HG02981 (cell line): ENCODE measurements around the gene SOCS3.

ENCODE experiments used
- ATAC-seq: cut with Tn5 transposase; IDR thresholded peaks from one replicate; pipeline ENCODE4 v1.9.1; 2021; ENCODE audit warnings: mild to moderate bottlenecking, moderate library complexity; ENCODE audit not compliant: unreplicated experiment

Gene SOCS3

GRCh38 chr17:78391051-78391431 is 31.2 kb upstream of the SOCS3 start:
- no peak for ATAC-seq

- ATAC-seq, result no peak
These were observed 30.6 kb upstream of the SOCS3 start for GRCh38 chr17:78390241-78391050.

- no peak for ATAC-seq
These were observed 28.4 kb upstream of the SOCS3 start for GRCh38 chr17:78387977-78388941.

DNA sequence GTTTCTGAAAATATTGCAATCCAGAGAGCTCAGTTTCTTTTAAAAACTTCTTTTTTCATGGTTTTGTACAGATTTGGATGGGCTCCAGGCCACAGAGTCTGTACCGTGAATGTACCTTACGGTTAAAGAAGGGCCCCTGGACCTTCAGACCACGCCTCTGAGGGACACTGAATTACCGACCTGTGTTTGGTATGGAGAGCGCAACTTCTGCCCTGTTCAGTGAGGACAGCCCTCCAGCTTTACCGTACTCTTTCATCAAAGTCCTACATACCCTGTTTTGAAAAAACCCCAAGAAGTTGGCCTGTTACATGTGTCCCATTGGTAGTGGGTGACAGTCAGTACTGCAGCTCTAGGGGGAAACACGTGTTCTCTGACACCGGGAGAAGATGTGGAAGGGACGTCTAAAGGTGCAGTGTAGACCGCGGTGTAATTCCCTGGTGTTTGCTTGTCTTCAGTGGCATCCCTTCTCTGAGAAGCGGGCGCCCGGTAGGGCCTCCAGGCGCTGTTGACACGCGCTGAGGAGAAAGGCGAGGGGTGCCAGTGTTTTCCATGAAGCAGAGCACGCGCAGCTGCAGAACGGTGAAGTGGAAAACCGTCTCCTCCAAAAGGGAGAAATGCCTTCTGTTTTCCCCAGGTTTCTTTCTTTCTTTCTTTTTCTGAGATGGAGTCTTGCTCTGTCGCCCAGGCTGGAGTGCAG is 24.8 kb upstream of the SOCS3 start:
- ATAC-seq, result peak; percentile 13

DNA sequence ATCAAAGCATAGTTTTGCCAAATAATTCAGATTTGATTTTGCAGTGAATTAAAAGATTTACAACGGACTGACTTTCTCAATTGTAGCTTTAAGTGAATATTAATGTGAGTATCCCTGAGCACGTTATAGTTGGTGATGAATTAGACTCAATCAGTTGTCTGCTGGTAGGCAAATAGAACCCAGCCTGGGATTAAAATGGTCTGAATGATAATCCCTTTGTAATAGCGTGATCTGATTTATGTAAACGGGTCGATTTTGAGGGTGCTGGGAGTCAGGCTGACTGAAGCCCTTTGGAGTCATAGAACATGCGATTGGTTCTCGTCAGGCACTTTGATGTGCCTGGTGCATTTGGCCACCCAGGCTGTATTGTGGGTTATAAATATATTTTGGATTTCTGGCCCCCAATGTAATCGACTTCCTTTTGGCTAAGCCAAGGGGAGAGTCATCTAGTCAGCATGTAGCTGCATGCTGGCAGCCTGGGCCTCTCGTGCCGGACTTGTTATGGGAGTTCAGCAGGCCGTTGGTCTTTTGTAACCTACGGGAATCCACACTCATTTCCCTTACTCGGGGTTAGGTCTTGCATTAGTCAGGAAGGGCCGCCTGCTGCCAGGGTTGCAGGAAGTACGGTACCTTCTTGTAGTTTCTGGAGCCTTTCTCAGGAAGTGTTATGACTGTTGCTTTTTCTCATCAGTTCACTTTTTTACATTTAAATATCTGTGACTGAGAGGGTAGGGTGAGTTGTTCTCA is 24.0 kb upstream of the SOCS3 start:
- ATAC-seq, result peak; percentile 40

DNA sequence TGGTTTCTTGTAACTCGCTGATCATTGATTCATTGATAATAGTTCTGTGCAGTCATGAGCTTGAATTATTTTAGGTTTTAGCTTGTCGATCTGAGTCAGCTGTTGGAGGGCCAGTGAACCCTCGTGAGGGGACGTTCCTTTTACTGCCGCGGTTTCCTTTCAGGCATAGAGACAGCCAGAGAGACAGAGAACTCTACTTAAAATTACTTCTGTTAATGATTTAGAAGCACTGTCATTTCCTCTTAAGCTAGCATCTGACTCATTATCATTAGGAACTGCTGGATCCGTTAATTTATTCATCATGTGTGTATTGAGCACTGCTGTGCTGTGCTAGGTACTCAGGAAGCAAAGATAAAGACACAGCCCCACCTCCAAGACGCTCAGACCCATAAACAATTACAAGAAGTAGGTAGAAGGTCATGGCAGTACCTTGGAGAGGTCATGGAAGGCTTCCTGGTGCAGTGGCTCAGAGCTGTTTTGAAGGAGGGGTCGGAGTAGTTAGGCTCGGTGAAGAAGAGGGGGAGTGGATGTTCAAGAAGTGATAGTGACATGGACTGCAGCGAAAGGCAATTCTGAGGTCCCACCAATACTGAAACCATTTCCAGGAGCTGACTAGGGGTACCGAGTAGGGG is 21.8 kb upstream of the SOCS3 start:
- no peak for ATAC-seq

GRCh38 chr17:78380370-78380769 is 20.5 kb upstream of the SOCS3 start:
- ATAC-seq, result no peak

GRCh38 chr17:78379131-78379491 is 19.2 kb upstream of the SOCS3 start:
- ATAC-seq, result no peak

GRCh38 chr17:78378225-78379130 is 18.6 kb upstream of the SOCS3 start, which contains the start of gene PGS1:
TSS of gene PGS1 (plus strand) at chr17:78378649. CDS start at chr17:78378666, 17 bp downstream.
- ATAC-seq, result no peak

GRCh38 chr17:78377858-78378224 is 18.0 kb upstream of the SOCS3 start:
- ATAC-seq, result no peak

DNA sequence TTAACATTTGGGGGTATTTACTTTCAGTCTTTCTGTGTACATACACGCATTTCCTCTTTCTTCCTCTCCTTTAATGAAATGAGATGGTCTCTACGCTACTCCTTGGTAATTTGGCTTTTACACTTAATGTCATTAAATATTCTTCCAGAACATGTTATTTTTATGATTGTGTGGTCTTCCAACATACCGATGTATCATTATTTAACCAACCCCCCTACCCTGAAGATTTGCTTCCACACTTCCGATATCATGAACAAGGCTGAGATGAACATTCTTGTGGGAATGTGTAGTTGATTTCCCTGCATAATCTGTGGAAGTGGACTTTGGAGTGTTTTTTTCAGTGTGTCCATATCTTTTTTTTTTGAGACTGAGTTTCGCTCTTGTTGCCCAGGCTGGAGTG is 16.3 kb upstream of the SOCS3 start:
- no peak for ATAC-seq

DNA sequence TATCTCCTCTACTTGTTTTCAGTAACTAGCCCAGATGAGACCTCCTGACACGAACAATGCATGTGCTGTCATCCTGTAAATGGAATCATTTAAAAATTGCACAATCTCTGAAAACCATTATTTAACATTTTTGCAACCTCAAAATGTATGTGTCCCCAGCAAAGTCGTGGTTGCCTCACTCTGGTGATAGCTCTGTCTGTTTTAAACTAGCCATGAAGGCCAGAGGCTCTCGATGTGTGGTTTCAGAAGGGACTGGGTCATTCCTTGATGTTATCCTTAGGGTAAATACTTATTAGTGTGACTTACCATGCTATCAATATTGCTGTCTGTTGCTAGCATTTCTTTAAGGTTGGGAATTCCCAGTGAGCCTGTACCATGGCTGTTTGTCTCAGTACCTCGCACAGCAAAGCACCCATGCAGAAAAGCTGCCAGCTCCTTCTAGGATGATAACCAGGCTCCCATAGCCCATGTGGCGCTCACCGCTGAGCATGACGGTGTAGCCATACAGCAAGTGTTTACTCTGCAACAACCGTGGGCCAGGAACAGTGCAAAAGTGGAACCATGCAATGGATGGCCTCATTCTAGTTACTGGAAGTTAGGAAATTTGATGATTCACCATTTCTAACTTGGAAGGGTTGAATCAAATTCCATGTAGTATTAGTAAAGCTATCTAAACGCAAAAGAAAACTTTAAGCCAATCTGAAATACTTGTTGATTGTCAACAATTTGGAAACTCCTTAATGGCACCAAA is 15.7 kb upstream of the SOCS3 start:
- ATAC-seq, result no peak

DNA sequence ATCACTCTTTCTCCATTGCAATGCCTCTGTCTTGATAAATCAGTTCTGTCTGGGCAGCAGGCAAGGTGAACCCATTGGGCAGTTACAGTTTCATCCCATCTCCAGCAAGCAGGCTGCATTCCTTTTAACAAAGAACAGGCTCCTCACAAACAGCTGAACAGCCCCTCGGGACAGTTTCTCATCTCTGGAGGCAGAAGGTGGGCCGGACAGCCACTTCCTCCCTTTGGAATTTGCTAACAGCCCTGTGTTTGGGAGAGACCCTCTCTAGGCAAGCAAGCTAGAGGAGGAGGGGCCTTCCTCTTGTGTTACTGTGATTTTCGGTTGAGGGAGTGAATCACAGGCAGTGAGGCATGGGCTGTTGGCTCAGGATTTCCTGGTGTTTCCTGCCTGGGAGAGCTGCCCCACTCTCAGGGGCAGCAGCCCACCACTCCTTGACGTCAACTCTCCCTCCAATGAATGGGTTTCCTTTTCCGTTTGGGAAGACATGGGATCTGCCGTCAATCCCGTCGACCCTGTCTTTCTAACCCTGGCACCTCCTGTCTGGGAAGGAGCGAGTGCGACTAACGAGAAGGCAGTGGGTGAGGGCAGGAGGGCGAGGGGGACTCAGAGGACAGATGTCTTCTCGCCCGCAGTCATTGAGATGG is 14.9 kb upstream of the SOCS3 start:
- ATAC-seq, result no peak

DNA sequence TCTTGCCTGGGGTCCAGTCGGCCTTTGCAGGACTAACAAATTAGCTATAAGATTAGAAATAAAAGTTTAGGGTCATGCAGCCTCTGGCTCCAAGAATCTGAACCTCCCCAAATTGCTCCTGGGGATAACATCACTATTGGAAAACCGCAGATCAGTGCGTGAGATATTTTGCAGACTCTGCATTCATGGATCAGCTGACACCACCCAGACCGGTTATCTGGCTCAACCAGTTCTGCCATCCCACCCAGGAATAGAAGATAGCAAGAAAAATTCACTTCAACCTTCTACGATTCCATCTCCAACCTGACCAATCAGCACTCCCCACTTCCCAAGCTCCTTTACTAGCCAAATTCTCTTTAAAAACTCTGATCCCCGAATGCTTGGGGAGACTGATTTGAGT is 14.3 kb upstream of the SOCS3 start:
- no peak for ATAC-seq

DNA sequence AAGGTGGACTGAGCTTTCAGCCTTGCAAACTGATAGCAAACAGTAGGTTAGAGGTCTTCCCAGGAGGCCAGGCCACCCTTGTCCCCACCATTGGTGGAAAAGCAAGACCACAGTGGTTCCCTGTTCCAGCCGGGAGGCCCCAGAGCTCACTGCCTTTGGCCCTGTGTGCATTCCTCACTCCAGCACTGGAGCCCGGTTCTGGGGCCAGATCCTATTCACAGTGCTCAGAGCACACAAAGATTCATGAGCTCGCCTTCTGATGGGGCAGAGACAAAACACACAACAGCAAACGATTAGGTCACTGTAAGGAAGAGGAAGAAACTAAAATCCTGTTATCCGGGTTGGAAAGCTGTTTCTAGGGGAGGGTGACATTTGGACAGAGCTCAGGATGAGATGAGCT is 13.0 kb upstream of the SOCS3 start:
- ATAC-seq, result no peak

GRCh38 chr17:78371056-78371455 is 11.2 kb upstream of the SOCS3 start:
- ATAC-seq, result no peak

DNA sequence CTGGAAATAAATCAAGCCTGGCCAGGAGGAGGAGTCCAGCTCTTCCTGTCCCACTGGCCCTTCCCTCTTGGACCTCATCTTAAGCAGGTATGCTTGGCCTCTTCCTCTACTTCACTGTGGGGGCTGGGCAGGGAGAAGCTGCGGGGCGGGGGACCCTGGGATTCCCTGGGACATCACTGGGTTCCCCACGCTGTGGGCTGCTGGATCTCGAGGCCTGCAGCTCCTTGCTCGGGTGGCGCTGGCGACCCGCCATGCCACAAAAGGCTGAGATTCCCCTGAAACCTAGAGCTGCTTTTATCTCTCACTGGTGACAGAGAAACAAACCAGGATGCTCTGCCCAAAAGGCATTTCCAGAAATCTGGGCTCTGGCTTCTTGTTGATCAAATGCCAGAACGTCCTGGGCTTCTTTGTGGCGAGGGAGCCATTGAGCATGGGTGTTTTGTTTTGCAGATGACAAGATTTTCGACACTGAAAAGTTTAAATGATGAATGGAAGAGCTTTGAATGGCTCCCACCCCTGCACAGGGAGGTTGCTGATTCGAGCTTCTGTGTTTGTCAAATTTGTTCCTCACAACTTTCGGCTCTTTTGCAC is 10.0 kb upstream of the SOCS3 start:
- no peak for ATAC-seq
